ENCODE measurements around the gene XBP1. TPM values are rescaled to one million over a fixed set of nuclear protein-coding genes. Genes with fewer than 3 reads are reported as not detected.

The XBP1 gene
- total and polyA plus RNA-seq, 12 donors, result 31.2 to 393 (median 150) TPM

DNA sequence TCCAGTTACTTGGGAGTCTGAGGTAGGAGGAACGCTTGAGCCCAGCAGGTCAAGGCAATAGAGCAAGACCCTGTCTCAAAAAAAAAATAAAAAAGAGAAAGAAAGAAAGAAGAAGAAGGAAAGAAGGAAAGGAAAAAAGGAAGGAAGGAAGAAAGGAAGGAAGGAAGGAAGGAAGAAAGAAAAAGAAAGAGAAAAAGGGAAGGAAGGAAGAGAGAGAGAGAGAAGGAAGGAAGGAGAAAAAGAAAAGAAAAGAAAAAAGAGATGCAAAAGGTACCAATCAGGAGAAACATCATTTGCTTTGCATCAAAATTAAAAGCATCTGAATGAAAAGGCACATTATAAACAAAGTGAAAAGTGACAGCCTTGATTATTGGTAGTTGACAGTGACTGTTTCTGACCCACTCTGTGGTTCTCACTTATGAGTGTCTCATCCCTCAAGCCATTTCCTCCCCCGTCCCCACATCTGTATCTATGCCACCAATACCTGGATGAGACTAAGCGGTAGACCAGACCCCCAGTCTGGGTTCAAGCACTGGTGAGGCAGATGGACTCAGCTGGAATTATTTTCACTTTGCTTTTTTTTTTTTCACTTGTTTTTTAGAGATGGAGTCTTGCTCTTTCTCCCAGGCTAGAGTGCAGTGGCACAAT lies 33.0 kb upstream of the XBP1 start:
- H3K27me3 ChIP-seq, result no peaks in the 10 kb centered on the region
- no peak overlapping the region for H3K4me3 ChIP-seq
- WGBS, 4 donors, result 87 to 94% (median 89%) methylated on average over 3 of the region's 3 CpGs
- H3K27ac ChIP-seq, result no peak overlapping the region
- no peak for DNase-seq
- intact Hi-C loops (cut with DNase I), result loop anchor here in 1 of 2 donors (5.0 kb wide), 1 partner anchor 236 kb away; no protein-coding TSS in a partner anchor
- H3K4me1 ChIP-seq (replicated peaks in 1 of 2), result peaks cover 0 to 21% of the 10 kb centered on the region in 2 donors
- H3K9me3 ChIP-seq (replicated peaks in 1 of 3), result no peaks in the 10 kb centered on the region
- H3K36me3 ChIP-seq (replicated peaks in 1 of 2), result no peaks in the 10 kb centered on the region
- TF ChIP-seq, protein P1, sequence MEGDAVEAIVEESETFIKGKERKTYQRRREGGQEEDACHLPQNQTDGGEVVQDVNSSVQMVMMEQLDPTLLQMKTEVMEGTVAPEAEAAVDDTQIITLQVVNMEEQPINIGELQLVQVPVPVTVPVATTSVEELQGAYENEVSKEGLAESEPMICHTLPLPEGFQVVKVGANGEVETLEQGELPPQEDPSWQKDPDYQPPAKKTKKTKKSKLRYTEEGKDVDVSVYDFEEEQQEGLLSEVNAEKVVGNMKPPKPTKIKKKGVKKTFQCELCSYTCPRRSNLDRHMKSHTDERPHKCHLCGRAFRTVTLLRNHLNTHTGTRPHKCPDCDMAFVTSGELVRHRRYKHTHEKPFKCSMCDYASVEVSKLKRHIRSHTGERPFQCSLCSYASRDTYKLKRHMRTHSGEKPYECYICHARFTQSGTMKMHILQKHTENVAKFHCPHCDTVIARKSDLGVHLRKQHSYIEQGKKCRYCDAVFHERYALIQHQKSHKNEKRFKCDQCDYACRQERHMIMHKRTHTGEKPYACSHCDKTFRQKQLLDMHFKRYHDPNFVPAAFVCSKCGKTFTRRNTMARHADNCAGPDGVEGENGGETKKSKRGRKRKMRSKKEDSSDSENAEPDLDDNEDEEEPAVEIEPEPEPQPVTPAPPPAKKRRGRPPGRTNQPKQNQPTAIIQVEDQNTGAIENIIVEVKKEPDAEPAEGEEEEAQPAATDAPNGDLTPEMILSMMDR (IDR thresholded peaks at IDR 0.05), result no peak
- no peak for TF ChIP-seq POLR2A (IDR thresholded peaks at IDR 0.05)

DNA sequence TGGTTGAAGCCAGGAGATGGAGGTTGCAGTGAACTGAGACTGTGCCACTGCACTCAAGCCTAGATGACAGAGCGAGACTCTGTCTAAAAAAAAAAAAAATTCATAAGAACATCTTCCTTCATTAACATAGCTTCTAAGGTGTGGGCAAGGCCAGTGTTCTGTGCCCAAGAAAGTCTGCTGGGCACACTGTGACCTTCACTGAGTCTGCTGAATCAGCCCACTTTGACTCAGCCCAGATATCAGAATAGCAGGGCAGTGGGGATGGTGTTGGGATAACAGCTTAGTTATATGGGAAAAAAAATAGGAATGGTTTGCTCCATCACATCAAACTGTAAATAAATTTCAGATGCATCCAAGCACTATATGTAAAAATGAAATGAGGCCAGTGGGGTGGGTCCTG lies 32.4 kb upstream of the XBP1 start:
- intact Hi-C loops (cut with DNase I), result loop anchor here in 1 of 2 donors (5.0 kb wide), 1 partner anchor 235 kb away; no protein-coding TSS in a partner anchor
- H3K36me3 ChIP-seq (replicated peaks in 1 of 2), result no peaks in the 10 kb centered on the region
- no peak overlapping the region for H3K27ac ChIP-seq
- no peak overlapping the region for H3K4me3 ChIP-seq
- peaks cover 0 to 21% of the 10 kb centered on the region in 2 donors for H3K4me1 ChIP-seq (replicated peaks in 1 of 2)
- TF ChIP-seq, protein P1 (IDR thresholded peaks at IDR 0.05), result no peak
- TF ChIP-seq POLR2A (IDR thresholded peaks at IDR 0.05), result no peak
- 34 to 68% (median 64%) methylated on average over 1 of the region's 1 CpG for WGBS, 4 donors
- no peaks in the 10 kb centered on the region for H3K27me3 ChIP-seq
- DNase-seq, result peak in 5 of 7 donors; percentile 36 to 65 (median 58)
- no peaks in the 10 kb centered on the region for H3K9me3 ChIP-seq (replicated peaks in 1 of 3)

DNA sequence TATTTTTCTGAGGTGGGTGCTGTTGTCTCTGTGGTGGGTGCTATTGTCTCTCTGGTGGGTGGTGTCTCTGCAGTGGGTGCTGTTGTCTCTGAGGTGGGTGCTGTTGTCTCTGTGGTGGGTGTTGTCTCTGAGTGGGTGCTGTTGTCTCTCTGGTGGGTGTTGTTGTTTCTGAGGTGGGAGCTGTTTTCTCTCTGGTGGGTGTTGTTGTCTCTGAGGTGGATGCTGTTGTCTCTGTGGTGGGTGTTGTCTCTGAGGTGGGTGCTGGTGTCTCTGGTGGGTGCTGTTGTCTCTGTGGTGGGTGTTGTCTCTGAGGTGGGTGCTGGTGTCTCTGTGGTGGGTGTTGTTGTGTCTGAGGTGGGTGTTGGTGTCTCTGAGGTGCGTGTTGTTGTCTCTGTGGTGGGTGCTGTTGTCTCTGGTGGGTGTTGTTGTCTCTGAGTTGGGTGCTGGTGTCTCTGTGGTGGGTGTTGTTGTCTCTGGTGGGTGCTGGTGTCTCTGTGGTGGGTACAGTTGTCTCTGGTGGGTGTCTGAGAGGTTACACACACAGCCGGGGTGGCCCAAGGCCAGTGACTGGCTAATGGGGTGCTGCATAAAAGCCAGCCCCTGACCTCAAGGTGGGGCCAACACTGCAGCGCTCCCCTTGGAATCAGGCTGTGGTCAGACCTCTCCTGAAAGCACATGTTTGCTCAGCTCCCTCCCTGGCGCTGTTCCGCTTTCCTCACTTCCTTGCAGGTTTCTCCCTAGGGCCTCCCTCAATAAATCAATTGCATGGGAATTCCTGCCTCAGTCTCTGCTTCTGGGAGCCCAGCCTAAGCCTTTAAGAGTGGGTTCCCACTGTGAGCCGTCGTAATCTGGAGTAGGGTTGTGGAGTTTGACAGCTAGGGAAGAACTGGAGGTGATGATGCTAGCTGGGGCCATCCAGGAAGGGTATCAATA lies 31.0 kb upstream of the XBP1 start:
- H3K27ac ChIP-seq, result no peak overlapping the region
- H3K9me3 ChIP-seq (replicated peaks in 1 of 3), result no peaks in the 10 kb centered on the region
- H3K36me3 ChIP-seq (replicated peaks in 1 of 2), result no peaks in the 10 kb centered on the region
- TF ChIP-seq, protein P1 (IDR thresholded peaks at IDR 0.05), result no peak
- no peak for TF ChIP-seq POLR2A (IDR thresholded peaks at IDR 0.05)
- H3K4me1 ChIP-seq (replicated peaks in 1 of 2), result peaks cover 0 to 21% of the 10 kb centered on the region in 2 donors
- no peaks in the 10 kb centered on the region for H3K27me3 ChIP-seq
- intact Hi-C loops (cut with DNase I), result loop anchor here in 1 of 2 donors (5.0 kb wide), 1 partner anchor 234 kb away; no protein-coding TSS in a partner anchor
- H3K4me3 ChIP-seq, result no peak overlapping the region
- DNase-seq, result no peak
- 82 to 89% (median 83%) methylated on average over 7 of the region's 7 CpGs for WGBS, 4 donors

DNA sequence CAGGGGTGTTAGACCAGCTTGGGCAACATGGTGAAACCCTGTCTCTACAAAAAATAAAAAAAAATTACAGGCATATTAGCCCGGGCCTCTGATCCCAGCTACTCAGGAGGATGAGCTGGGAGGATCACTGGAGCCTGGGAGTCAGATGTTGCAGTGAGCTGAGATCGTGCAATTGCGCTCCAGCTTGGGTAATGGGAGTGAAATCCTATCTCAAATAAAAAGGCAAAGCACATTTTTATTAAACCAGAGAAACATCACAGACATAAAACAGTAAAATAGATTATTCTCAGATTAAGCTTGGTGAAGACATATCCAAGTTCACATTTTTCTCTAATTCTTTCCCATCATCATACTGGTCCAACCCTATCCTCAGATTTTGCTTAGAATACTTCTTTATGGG lies 30.1 kb upstream of the XBP1 start:
- WGBS, 4 donors, result 93 to 97% (median 95%) methylated on average over 3 of the region's 3 CpGs
- no peak for TF ChIP-seq POLR2A (IDR thresholded peaks at IDR 0.05)
- TF ChIP-seq, protein P1 (IDR thresholded peaks at IDR 0.05), result no peak
- H3K36me3 ChIP-seq (replicated peaks in 1 of 2), result no peaks in the 10 kb centered on the region
- intact Hi-C loops (cut with DNase I), result loop anchor here in 1 of 2 donors (5.0 kb wide), 1 partner anchor 233 kb away; no protein-coding TSS in a partner anchor
- peak overlapping the region in 2 of 5 donors; percentile 27 to 45 for H3K27ac ChIP-seq
- DNase-seq, result no peak
- no peaks in the 10 kb centered on the region for H3K27me3 ChIP-seq
- H3K9me3 ChIP-seq (replicated peaks in 1 of 3), result no peaks in the 10 kb centered on the region
- H3K4me3 ChIP-seq, result no peak overlapping the region
- H3K4me1 ChIP-seq (replicated peaks in 1 of 2), result peaks cover 0 to 21% of the 10 kb centered on the region in 2 donors

All from adrenal gland (tissue), 12 donors.